Measurements from ENCODE around the gene FARP1. TPM values are rescaled to one million over a fixed set of nuclear protein-coding genes. Genes with fewer than 3 reads are reported as not detected.
A peak's percentile ranks its signal among the peaks of the same experiment; 100 is the strongest.

Gene FARP1
- total and polyA plus RNA-seq, 2 of the 13 experiments (the other 11 are each of a cell fraction or from before 2014, with no cell fraction given) = 70.6 to 126 TPM

DNA sequence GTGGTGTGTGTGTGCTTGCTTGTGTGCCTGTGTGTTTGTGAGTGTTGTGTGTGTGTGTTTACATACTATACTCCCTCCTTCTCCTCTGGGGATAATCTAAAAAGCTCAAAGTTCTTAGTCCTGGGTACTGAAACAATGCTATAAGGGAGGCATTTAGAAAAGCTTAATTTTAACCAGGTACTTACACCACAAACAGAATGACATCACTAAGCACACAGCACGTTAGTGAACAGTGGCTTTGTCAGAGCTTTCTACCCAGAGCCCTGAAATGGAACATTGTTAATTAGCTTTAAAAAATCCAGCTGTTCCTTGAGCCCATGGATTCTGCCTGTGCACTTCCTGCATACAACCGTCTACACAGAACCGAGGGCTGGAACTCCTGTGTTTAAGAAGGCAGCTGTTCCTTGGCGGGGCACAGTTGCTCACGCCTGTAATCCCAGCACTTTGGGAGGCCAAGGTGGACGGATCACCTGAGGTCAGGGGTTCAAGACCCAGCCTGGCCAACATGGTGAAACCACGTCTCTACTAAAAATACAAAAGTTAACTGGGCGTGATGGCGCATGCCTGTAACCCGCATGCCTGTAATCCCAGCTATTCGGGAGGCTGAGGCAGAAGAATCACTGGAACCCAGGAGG lies 103.8 kb downstream of the FARP1 start (continued):
- TF ChIP-seq TARDBP (CRISPR knock-in tag; IDR thresholded peaks at IDR 0.05) = no peak
- TF ChIP-seq ZNF572 (CRISPR knock-in tag; IDR thresholded peaks at IDR 0.05) = no peak
- TF ChIP-seq STAT5B (CRISPR knock-in tag; IDR thresholded peaks at IDR 0.05) = no peak
- TF ChIP-seq MAFF (IDR thresholded peaks at IDR 0.05; ENCODE audit: low read depth, low read length) = no peak
- no peak for TF ChIP-seq RFXANK (CRISPR knock-in tag; IDR thresholded peaks at IDR 0.05)
- TF ChIP-seq GABPA (IDR thresholded peaks at IDR 0.05; ENCODE audit: low read depth, low read length) = no peak
- TF ChIP-seq GABPA (CRISPR knock-in tag; IDR thresholded peaks at IDR 0.05; ENCODE audit: low read depth) = 0 out of 2 replicates have a peak, but pooled peaks have one; percentile 13
- TF ChIP-seq GZF1 (CRISPR knock-in tag; IDR thresholded peaks at IDR 0.05) = no peak
- no peak for TF ChIP-seq NONO (IDR thresholded peaks at IDR 0.05)
- TF ChIP-seq NONO (CRISPR knock-in tag; conservative IDR thresholded peaks at IDR 0.05) = no peak
- TF ChIP-seq ZNF124 (CRISPR knock-in tag; IDR thresholded peaks at IDR 0.05) = 0 out of 2 replicates have a peak, but pooled peaks have one; percentile 26
- no peak for TF ChIP-seq ZNF432 (CRISPR knock-in tag; IDR thresholded peaks at IDR 0.05; ENCODE audit: borderline replicate concordance)
- TF ChIP-seq ATRX (CRISPR knock-in tag; IDR thresholded peaks at IDR 0.05; ENCODE audit: borderline replicate concordance) = no peak
- TF ChIP-seq ZNF780A (CRISPR knock-in tag; IDR thresholded peaks at IDR 0.05) = no peak
- TF ChIP-seq XRCC5 (optimal IDR thresholded peaks at IDR 0.05; ENCODE audit: low read length) = no peak
- TF ChIP-seq ZNF230 (CRISPR knock-in tag; IDR thresholded peaks at IDR 0.05) = no peak
- TF ChIP-seq ETV5 (CRISPR knock-in tag; IDR thresholded peaks at IDR 0.05; ENCODE audit: borderline replicate concordance) = peak; percentile 58; the same call in 1 of the 2 replicates
- no peak for TF ChIP-seq ZNF616 (CRISPR knock-in tag; IDR thresholded peaks at IDR 0.05; ENCODE audit: low read depth)
- no peak for TF ChIP-seq ZNF839 (CRISPR knock-in tag; IDR thresholded peaks at IDR 0.05; ENCODE audit: borderline replicate concordance)
- TF ChIP-seq, protein P1, sequence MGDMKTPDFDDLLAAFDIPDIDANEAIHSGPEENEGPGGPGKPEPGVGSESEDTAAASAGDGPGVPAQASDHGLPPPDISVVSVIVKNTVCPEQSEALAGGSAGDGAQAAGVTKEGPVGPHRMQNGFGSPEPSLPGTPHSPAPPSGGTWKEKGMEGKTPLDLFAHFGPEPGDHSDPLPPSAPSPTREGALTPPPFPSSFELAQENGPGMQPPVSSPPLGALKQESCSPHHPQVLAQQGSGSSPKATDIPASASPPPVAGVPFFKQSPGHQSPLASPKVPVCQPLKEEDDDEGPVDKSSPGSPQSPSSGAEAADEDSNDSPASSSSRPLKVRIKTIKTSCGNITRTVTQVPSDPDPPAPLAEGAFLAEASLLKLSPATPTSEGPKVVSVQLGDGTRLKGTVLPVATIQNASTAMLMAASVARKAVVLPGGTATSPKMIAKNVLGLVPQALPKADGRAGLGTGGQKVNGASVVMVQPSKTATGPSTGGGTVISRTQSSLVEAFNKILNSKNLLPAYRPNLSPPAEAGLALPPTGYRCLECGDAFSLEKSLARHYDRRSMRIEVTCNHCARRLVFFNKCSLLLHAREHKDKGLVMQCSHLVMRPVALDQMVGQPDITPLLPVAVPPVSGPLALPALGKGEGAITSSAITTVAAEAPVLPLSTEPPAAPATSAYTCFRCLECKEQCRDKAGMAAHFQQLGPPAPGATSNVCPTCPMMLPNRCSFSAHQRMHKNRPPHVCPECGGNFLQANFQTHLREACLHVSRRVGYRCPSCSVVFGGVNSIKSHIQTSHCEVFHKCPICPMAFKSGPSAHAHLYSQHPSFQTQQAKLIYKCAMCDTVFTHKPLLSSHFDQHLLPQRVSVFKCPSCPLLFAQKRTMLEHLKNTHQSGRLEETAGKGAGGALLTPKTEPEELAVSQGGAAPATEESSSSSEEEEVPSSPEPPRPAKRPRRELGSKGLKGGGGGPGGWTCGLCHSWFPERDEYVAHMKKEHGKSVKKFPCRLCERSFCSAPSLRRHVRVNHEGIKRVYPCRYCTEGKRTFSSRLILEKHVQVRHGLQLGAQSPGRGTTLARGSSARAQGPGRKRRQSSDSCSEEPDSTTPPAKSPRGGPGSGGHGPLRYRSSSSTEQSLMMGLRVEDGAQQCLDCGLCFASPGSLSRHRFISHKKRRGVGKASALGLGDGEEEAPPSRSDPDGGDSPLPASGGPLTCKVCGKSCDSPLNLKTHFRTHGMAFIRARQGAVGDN (CRISPR knock-in tag; IDR thresholded peaks at IDR 0.05) = peak; percentile 79
- no peak for TF ChIP-seq KLF15 (CRISPR knock-in tag; IDR thresholded peaks at IDR 0.05; ENCODE audit: borderline replicate concordance)
- no peak for TF ChIP-seq CCAR2 (optimal IDR thresholded peaks at IDR 0.05; ENCODE audit: low read depth, low read length)
- TF ChIP-seq IKZF1 (IDR thresholded peaks at IDR 0.05) = no peak

All from HepG2 (cell line).